BE2C (cell line): Measurements from ENCODE around the gene PSME3IP1.

ENCODE experiments used
- DNase-seq: peaks from one replicate; pipeline ENCODE4 v3.0.0-alpha.2; 2020
- H3K27me3 ChIP-seq: fragments of 250-450 bp; sonication (Bioruptor Pico); 2 replicates; pipeline ENCODE4 v1.5.1; 2020; ENCODE audit warnings: mild to moderate bottlenecking
- H3K36me3 ChIP-seq: fragments of 250-450 bp; sonication (Bioruptor Pico); 2 replicates; pipeline ENCODE4 v1.5.1; 2020; ENCODE audit warnings: mild to moderate bottlenecking
- H3K4me1 ChIP-seq: fragments of 250-450 bp; sonication (Bioruptor Pico); 2 replicates; pipeline ENCODE4 v1.5.1; 2020
- H3K4me3 ChIP-seq: 2 replicates; pipeline ENCODE4 v1.5.1; 2011; ENCODE audit warnings: low read depth, low read length
- H3K9me3 ChIP-seq: fragments of 250-450 bp; sonication (Bioruptor Pico); 2 replicates; pipeline ENCODE4 v1.5.1; 2020
- TF ChIP-seq, protein P1 (sequence below): IDR thresholded peaks from 2 replicates; pipeline ENCODE4 v1.5.1; 2012; ENCODE audit warnings: mild to moderate bottlenecking, low read depth, low read length

Gene PSME3IP1

DNA sequence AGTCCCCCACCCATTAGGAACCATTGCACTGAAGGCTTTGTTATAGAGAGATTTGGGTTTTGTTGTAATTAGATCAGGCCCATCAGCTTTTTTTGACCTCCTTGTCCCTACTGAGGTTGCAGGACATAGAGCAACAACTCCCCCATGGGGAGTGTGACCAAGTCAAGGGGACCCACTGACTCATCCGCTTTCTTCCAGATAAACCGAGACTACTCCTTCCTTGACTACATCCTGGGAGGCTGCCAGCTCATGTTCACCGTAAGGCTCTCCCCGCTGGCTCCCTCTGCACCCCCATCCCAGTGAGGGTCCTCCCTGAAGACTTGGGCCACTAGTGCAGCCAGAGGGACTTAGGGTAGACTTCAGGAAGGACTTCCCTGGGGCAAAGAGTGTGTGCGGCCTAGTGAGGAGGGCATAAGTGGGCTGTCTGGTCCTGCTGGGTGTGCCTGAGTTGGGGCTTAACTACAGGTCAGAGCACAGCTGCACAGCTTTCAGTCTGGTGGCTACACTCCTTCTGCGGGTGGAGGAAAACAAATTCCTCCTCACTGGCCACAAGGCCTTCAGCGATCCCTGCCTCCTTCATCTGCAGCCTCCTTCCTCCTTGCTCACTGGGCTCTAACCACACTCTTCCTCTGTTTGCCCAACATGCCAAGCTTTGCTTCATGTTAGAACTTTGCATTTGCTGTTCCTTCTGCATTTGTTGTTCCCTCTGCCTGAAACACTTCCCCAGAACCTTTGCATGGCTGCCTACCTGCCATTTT, 62.4 kb downstream of the PSME3IP1 start:
- Histone ChIP-seq H3K36me3 (no peaks in the 10 kb centered on the region), H3K4me3 (no peak overlapping the region), H3K4me1 (no peaks in the 10 kb centered on the region), H3K27me3 (no peaks in the 10 kb centered on the region), H3K9me3 (no peaks in the 10 kb centered on the region)
- TF ChIP-seq, protein P1, sequence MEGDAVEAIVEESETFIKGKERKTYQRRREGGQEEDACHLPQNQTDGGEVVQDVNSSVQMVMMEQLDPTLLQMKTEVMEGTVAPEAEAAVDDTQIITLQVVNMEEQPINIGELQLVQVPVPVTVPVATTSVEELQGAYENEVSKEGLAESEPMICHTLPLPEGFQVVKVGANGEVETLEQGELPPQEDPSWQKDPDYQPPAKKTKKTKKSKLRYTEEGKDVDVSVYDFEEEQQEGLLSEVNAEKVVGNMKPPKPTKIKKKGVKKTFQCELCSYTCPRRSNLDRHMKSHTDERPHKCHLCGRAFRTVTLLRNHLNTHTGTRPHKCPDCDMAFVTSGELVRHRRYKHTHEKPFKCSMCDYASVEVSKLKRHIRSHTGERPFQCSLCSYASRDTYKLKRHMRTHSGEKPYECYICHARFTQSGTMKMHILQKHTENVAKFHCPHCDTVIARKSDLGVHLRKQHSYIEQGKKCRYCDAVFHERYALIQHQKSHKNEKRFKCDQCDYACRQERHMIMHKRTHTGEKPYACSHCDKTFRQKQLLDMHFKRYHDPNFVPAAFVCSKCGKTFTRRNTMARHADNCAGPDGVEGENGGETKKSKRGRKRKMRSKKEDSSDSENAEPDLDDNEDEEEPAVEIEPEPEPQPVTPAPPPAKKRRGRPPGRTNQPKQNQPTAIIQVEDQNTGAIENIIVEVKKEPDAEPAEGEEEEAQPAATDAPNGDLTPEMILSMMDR, result no peak
- no peak for DNase-seq

DNA sequence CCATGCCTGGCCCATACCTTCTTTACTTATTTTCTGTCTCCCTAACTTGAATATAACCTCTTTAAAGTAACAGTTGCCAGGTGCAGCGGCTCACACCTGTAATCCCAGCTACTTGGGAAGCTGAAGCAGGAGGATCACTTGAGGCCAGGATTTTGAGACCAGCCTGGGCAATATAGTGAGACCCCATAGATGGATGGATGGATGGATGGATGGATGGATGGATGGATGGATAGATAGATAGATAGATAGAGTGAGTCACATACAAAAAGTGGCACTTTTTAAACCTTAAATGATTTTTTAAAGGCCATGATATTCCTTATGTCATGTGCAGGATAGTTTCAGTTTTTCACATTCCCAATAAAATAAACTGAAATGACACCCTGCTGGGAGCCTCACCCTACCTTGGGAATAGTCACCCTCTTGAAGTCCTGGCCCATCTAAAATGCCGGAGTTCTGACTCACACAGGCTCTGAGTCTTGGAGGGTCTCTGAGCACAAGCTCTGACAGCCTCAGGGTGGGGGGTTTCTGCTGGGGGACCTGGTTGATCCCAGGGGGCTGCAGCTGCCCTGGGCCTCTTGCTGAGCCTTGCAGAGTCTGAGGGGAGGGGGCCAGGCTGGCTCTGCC, 67.3 kb downstream of the PSME3IP1 start:
- no peak for DNase-seq
- TF ChIP-seq, protein P1, result no peak
- H3K36me3 ChIP-seq, result no peaks in the 10 kb centered on the region
- H3K4me1 ChIP-seq, result no peaks in the 10 kb centered on the region
- H3K27me3 ChIP-seq, result no peaks in the 10 kb centered on the region
- H3K9me3 ChIP-seq, result no peaks in the 10 kb centered on the region
- no peak overlapping the region for H3K4me3 ChIP-seq

DNA sequence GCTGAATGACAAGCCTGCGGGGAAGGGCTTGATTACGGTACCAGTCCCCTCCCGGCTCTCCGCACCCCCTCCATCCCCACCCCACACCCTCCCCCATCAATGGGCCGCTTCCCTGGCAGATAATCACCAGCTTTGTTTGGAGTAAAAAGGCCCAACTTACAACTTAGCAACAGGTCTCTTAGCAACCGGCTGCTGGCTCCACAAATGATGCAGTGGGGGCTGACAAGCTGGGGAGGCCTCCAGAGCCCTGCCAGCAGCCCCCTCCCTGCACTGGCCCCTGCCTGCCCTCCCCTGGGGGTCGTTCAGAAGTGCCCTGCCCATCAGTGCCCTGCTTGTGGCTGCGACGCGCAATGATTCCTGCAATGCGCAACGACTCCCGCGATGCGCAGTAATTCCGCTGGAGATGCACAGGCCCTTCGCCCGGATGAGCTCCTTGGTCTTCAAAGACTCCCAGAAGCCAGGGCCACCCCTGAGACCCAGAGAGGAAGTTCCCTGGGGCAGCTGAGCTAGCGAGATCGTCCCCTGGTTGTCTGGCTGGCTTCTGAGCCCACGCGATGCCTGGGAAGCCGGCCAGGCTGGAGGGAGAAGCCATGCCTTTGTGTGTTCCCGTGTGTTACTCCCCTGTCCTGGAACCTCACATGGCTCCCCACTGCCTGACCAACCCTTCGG, 70.2 kb downstream of the PSME3IP1 start:
- TF ChIP-seq, protein P1, result no peak
- DNase-seq, result no peak
- no peak overlapping the region for H3K4me3 ChIP-seq
- no peaks in the 10 kb centered on the region for H3K4me1 ChIP-seq
- H3K36me3 ChIP-seq, result no peaks in the 10 kb centered on the region
- H3K27me3 ChIP-seq, result no peaks in the 10 kb centered on the region
- H3K9me3 ChIP-seq, result no peaks in the 10 kb centered on the region

DNA sequence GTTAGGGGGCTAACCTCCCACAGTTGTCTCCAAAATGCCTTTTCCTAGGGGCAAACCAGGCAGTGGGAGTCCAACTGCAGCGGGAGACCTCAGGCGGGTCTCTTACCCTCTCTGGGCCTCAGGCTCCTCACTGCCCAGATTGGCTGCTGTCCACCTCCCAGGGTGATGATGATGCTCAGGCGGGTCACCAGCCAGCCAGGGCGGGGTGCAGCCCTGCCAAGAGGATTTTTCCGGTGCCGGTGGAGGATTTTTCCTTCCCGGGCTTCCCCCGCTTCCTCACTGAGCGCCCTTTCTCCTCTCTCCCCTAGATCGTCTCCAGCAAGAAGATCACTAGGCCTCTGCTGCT, 70.7 kb downstream of the PSME3IP1 start:
- H3K36me3 ChIP-seq, result no peaks in the 10 kb centered on the region
- no peaks in the 10 kb centered on the region for H3K9me3 ChIP-seq
- DNase-seq, result no peak
- no peak overlapping the region for H3K4me3 ChIP-seq
- TF ChIP-seq, protein P1, result no peak
- no peaks in the 10 kb centered on the region for H3K4me1 ChIP-seq
- no peaks in the 10 kb centered on the region for H3K27me3 ChIP-seq

DNA sequence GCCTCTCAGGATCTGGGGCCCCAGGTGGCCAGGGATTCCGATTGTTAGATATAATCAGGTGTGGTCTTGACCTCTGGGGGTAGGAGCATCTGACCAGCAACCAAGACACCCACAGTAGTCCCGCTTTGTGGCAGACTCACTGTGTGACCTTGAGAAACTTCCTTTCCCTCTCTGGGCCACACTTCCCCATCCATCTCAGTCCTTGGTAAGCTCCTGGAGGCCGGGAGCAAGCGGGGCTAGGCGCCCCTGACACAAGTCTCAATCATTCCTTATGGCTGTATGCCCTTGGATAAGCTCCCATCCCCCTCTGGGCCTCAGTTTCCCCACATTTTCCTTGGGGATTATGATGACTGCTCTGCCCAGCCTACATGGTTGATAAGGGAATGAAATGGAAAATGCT, 72.2 kb downstream of the PSME3IP1 start:
- TF ChIP-seq, protein P1, result no peak
- H3K36me3 ChIP-seq, result no peaks in the 10 kb centered on the region
- no peak overlapping the region for H3K4me3 ChIP-seq
- H3K9me3 ChIP-seq, result no peaks in the 10 kb centered on the region
- no peak for DNase-seq
- H3K27me3 ChIP-seq, result no peaks in the 10 kb centered on the region
- H3K4me1 ChIP-seq, result 0 out of 2 replicates have a peak, but pooled peaks cover 2% of the 10 kb centered on the region

DNA sequence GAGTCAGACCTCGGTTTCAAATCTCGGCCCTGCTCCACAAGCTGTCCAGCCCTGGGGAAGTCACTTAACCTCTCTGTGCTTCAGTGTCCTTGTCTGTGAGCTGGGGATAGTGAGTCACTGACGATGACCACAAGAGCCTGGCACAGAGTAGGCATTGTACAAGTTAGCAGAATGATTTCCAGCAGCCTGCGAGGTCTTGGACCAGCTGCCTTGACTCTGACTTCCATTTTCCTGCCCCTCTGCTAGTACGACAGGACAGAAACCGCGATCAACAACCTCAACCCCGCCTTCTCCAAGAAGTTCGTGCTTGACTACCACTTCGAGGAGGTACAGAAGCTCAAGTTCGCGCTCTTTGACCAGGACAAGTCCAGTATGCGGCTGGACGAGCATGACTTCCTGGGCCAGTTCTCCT, 72.8 kb downstream of the PSME3IP1 start:
- TF ChIP-seq, protein P1, result no peak
- H3K4me1 ChIP-seq, result 0 out of 2 replicates have a peak, but pooled peaks cover 2% of the 10 kb centered on the region
- DNase-seq, result no peak

More for the DNA sequence above, 72.8 kb downstream of the PSME3IP1 start:
- no peaks in the 10 kb centered on the region for H3K27me3 ChIP-seq
- no peaks in the 10 kb centered on the region for H3K36me3 ChIP-seq
- no peaks in the 10 kb centered on the region for H3K9me3 ChIP-seq
- no peak overlapping the region for H3K4me3 ChIP-seq
